Ramos (cell line): ENCODE results near the gene KCNRG.

ENCODE experiments used
- in situ Hi-C: fragments of 300-500 bp; cut with MboI; formaldehyde crosslinking; loops from one replicate; pipeline ENCODE4 v1.14.3; 2022; ENCODE audit warnings: low sequenced_read_pairs; ENCODE audit not compliant: unreplicated experiment

KCNRG gene

GRCh38 chr13:50069261-50069660 is 54.0 kb downstream of the KCNRG start:
- in situ Hi-C loops = no loop called here

DNA sequence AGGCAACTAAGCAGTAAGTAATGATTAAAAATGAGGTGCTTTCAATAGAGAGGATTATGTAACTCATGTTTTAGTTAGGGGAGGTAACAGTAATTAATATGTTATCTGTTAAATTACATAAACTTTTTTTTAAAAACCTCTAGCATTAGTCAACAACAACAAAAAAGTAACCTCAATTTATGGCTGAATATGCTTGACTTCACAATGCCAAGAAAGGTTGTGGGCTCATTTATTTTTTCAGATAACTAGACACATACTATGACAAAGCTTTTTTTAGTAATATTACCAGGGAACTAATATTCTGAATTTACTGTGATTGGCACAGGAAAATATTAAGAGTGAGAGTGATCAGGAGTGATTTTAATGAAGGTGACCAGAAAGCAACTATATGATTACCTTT is 54.9 kb downstream of the KCNRG start:
- in situ Hi-C loops = no loop called here
